Glomerular endothelial cell (primary cell): Measurements from ENCODE around the gene RNF146. TPM values are rescaled to one million over a fixed set of nuclear protein-coding genes. Genes with fewer than 3 reads are reported as not detected.
"Not testable (repeated sequence)": the region's sequence is repeated elsewhere in the genome, so short reads cannot be mapped to it uniquely, and the experiment has no call there.

Experiments used
- DNase-seq: peaks from one replicate; pipeline ENCODE4 v3.0.0-alpha.2; 2011; ENCODE audit warnings: low read depth, low spot score; ENCODE audit errors: extremely low read depth
- total RNA-seq: library from RNA; depleted of rRNA; stranded (reverse); fragments of >200 nt; gene quantifications from 2 replicates; pipeline ENCODE4 v1.2.3, GENCODE V29; 2015

RNF146 gene, protein sequence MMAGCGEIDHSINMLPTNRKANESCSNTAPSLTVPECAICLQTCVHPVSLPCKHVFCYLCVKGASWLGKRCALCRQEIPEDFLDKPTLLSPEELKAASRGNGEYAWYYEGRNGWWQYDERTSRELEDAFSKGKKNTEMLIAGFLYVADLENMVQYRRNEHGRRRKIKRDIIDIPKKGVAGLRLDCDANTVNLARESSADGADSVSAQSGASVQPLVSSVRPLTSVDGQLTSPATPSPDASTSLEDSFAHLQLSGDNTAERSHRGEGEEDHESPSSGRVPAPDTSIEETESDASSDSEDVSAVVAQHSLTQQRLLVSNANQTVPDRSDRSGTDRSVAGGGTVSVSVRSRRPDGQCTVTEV
- 36.7 and 41.2 TPM in 2 replicates for total RNA-seq

DNA sequence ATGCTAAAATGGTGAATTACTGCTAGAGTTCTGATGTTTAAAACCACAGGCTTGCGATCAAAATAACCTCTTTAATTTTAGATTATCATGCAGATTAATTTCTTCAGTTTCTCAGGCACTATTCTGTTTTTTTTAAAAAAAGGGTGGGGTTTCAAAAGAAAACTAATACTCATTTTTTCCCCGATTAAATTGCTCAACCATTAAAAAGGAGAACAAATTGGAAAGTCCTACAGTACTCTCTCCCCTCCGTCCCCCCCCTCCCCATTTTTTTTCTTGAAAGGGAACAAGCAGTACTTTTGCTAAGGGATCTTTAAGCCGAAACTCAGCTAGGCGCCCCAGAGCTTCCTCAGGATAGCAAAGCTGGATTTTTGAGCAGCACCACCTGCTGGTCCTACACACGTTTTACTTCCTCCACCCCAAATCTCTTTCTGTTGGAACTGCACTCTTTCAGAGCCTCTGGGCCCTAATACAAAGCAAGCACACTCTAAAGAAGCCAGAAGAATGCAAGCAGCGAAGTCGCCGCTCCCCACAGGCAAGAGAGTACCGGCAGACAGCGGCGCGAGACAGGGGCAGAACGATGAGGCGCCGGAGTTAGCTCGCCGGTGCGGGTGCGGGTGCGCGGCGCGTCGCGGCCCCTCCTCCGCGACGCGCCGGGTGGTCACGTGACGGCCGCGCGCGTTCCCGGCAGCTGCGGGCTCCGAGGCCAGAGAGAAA is at the start of gene RNF146:
Gene RNF146, plus strand, starts transcription at position 687 of the 714 bp plus-strand sequence. CDS start 13,475 bp downstream, outside the sequence.
- DNase-seq: peak; percentile 68

DNA sequence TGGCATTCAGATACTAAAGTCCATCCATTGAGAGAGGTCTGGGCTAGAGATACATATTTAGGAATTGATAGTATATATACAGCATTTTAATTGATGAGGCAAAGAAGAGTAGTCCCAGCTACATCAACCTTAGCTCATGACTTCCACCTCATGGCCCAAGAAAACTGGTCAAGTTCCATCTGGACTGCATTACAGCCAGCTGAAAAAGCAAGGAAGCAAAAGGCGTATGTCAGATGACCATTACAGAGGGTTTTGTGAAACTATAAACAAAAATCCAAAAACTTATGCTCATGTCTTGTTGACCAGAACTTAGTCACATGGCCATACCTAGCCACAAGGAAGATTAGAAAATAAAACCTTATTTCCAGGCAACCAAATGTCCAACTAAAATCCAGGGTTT is 46.8 kb upstream of the RNF146 start:
- DNase-seq: no peak

DNA sequence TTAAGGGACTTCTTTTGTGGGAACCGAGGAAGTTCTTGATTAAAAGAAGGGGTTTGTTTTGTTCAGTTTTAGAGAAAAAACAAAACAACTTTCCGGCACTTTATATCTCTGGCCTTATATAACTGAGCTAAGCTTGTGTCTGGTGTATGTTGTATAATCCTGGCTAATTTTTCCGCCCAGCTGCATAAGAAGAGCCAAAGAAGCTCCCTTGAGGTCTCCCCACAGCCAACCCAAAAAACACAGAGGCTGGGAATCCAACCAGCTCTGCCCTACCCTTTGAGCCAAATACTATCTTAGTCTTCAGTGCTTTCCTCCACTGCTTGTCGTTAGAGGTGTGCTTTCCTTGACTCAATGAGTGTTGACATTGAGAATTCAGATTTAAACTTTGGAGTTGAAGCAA is 45.5 kb upstream of the RNF146 start:
- DNase-seq: no peak

DNA sequence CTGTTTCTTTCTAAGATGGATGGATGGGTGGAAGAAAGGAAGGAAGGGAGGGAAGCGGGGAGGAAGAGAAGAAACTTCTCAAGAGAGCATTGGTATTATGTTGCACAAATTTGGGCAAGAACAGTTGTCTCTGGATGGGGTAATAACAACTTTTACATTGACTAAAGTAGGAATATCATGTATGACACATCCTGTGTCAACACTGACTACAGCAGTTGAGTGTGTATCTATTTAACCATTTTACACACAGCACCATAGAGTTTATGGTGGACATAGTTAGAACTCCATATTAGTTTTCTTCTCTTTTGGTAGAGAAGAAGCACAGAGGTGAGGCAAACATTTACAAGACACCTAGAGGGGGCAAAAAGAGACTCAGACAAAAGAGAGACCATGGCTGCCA is 44.2 kb upstream of the RNF146 start:
- no peak for DNase-seq

DNA sequence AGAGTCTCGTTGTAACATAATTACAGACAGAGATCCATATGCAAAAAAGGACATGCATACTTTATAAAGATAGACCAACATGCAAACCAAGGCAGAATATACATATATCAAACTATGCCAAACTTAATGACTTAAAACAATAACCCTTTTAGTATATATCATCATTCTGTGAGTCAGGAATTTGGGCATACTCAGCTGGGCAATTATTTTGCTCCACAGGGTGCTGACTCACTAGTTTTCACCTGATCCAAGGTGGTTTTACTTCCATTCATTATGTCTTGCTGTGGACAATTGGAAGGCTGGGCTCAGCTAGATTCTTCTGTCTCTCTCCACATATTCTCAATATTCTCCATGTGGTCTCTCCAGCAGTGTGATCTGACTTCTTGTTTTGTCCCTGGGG is 41.2 kb upstream of the RNF146 start:
- DNase-seq: no peak

DNA sequence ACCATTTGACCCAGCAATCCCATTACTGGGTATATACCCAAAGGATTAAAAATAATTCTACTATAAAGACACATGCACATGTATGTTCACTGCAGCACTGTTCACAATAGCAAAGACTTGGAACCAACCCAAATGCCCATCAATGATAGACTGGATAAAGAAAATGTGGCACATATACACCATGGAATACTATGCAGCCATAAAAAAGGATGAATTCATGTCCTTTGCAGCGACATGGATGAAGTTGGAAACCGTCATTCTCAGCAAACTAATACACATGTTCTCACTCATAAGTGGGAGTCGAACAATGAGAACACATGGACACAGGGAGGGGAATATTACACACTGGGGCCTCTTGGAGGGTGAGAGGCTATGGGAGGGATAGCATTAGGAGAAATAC is 32.8 kb upstream of the RNF146 start:
- DNase-seq: not testable (repeated sequence)

DNA sequence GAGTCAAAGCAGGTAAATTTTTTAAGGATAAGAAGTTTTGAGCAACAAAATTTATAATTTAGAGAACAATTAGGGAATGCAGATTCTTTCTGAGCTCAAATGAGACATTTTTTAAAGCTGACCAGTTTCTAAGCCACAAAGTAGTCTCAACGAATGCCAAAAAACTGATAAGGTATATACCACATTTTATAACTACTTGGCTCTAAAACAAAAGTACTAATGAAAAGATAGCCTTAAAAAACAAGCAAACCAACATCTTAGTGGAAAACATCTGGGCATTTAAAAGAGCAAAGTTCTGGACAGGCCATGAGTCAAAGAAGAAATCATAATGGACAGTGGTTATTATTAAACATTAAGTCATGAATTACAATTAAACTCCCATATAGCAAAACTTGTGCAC is 23.2 kb upstream of the RNF146 start:
- no peak for DNase-seq

DNA sequence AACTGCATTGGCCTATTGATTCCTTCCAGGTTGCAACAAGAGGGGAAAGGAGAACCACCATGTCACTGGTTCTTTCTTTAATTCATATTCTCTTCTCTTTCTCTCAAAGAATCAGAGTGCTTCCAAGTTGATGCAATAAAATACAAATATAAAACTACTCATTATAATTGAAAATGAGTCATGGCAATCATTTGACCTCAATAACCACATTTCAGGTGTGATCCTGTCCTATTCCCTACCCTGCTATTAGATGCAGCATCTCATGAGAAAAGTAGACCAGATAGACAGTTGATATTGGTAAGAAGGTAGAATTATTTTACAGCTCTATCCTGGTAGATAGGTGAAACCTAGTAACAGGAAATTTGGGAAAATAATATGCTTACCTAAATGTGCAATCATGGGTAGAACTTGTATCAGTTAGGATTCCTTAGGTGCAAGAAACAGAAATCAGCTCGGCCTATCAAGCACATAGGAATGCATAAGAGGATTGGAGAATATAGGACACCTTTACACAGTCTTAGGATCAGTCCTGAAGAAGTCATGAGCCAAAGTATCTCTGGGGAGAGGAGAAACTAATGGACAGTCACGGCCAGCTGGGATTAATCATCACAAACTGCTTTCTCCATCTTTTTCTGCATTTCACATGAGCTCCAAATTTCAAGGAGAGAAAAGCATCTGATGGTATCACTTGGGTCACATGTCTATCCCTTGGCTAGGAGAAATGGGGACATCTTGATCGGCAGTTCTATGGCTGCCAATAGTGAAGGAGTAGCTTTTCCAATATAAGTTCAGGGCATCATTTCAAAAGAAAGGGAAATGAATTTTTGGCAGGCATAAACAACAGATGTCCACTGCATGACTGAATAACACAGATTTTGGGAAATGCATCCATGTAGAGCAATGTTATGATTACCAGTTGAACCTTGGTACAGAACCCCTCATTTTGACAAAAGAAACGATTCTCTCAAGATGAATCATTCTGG is 19.3 kb upstream of the RNF146 start:
- DNase-seq: no peak

DNA sequence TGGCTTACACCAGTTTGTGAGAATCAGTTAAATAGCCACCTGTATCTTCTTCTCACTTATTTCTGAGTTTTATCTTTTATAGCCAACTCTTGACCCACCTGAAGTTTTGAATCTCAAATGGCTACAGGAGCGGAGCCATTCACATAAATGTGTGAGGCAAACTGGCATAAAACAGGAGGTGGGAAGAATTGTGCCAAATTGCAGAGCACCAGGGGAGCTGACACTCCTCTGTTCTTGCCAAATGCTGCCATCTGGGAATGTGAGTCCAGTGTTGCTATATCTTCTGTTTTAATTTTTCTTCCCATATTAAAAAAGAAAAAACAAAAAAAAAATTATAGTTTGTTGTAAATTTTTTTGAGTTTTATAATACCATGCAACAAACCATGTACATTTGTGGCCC is 17.0 kb upstream of the RNF146 start:
- no peak for DNase-seq

DNA sequence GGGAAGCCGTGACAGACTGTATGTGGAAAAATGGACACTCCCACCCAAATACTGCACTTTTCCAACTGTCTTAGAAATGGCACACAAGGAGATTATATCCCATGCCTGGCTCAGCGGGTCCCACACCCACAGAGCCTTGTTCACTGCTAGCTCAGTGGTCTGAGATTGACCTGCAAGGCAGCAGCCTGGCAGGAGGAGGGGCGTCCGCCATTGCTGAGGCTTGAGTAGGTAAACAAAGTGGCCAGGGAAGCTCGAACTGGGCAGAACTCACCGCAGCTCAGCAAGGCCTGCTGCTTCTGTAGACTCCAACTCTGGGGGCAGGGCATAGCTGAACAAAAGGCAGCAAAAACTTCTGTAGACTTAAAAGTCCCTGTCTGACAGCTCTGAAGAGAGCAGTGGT is 11.4 kb upstream of the RNF146 start:
- DNase-seq: no peak

DNA sequence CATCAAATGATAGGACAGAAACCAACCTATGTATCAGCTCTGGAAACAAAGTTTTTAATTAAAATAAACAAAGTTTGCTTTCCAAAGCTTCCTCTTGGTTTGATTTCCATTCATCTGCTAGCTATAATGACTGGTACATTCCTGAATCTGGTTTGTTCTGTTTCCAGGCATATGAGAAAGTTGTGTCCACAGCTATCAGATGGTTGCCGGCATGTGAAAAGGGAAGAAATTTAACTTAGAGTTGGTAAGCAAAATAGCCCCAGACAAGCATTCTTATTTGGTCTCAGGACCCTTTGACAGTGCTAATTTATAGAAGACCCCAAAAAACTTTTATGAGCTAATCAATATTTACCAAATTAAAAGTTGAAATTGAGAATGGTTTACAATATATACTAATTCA is 3.8 kb upstream of the RNF146 start:
- no peak for DNase-seq

DNA sequence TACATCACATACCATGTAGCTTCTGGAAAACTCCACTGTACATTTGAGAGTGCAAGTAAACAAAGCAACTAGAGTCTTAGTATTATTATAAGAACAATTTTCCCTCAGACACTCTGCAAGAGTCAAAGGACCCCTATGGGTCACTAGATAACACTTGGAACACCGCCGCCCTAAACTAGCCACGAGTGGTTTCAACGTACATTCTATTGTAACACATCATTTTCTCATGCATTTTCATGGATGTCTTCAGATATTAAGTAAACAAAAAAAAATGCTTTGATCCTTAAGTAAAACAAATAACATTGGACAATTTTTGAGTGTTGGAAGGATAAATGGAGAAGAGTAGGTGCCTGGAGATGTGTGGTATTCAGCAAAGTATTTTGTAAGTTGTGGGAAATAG is 3.2 kb upstream of the RNF146 start:
- DNase-seq: no peak

DNA sequence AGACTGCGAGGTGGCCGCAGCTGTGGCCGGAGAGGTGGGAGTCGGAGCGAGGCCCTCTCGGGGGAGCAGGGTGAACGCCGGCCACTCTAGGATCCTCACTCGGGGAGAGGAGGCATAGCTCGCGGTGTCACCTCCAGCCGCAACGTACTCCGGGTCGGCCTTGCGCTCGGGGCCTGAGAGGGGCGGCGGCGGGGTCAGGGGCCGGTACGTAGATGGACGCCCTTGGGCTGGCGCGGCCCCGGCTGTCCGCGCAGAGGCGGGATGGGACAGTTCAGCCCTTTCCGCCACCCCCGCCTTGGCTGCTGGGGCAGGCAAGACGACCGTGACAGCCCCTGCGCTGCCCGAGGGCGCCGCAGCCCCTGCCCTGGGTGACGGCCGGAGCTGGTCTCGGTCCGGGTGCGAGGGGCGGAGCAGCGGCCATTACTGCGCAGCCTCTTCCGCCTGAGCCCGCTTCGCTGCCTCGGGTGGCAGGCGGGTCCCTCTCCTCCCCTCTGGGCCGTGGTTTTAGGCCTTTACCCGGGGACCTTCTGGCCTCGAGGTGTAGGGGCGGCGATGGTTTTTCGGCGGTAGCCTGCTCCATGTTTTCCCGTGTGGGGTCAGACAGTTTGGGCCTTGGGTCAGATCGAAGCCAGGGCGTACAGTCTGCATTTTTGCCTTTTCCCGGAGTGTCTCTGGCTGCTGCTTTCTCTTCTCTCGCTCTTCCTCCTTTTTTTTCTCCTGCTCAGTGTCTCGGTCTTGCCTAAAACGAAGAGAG is 405 bp downstream of the RNF146 start:
- no peak for DNase-seq

DNA sequence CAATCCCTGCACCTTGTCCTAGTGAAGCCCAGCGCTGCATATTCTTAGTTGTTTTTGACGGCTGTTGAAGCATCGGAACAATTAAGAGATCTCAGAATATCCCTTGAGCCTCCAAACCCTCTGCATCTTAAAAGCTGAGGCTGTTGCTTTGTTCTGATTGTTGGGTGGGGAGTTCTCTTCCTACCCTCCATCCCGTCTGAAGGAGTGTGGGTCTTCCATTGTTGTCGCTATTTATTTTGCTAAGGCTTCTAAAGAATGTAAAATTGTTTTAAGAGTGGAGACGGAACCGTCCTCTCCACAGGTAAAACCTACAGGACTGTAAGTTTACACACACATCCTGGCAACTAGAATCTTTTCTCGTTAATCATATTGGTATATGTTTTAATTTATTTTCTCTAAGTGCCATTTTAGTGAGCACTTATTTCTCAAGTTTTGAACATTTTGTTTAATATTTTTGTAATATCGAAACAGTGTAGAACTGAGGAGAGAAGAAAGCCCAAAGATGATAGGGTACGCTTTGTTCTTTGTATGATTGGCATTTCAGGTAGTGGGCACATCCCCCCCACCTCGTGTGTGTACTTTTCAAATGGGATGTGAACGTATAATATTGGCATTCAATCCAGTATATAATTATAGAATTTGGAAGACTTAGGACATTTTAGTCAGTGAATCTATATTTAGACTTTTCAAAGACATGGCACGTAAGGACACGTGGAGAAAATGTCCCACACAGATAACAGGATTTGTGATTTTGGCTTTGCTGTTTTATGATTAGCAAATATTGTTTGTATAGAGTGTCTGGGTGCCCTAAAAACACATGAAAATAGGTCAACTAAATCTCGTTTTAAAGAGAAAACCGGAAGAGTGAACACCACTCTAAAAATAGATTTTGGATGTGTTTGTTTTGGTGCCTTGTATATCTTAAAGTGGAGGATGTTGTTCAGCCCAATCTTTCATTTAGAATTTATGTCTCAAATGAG is 1.3 kb downstream of the RNF146 start:
- DNase-seq: no peak

DNA sequence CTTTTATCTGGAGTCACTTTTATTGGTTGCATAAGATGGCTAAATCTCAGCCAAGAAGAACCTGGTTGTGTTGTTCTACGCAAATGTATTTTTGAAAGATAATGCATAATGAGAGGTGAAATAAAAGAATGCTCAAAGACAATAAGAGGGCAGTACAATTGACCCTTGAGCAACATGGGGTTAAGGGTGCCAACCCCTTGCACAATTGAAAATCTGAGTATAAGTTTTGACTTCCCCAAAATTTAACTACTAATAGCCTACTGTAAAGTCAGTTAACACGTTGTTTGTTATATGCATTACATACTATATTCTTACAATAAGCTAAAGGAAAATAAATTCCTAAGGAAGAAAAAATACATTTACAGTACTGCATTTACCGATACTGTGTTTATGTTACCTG is 5.9 kb downstream of the RNF146 start:
- DNase-seq: no peak

DNA sequence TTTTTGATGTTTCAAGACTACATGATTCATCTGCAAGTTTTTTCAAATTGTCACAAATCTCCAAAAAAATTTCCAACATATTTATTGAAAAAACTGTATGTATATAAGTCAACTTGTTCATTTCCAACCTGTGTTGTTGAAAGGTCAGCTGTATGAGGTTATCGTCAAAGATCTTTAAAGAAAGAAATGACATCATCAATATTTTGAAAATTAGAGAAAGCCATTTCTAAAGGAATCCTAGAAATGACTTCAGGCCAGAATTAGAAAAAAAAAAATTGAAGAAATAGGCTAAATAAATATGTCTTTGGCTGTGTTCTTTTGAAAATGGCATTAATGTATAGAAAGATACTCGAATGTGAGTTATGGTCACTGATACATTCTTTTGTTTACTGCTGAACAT is 6.8 kb downstream of the RNF146 start:
- DNase-seq: no peak

DNA sequence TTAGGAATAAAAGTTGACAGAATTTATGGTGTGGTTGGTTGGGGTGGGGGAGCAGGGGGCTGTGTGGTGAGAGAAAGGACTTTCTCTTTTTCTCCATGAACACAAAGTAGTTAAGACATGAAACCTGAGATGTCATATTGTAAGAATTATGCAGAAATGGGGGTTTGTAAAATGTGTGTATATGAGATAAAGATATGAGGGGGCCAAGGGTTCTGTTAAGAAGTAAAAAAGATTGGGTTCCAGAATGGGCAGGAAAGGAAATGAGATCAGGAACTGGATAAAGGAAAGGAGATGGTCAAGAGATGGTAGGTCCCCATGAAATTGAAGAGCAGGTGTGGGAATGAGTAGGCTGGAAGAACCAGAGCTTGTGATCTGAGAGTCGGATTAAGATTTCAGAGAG is 9.7 kb downstream of the RNF146 start:
- DNase-seq: no peak

DNA sequence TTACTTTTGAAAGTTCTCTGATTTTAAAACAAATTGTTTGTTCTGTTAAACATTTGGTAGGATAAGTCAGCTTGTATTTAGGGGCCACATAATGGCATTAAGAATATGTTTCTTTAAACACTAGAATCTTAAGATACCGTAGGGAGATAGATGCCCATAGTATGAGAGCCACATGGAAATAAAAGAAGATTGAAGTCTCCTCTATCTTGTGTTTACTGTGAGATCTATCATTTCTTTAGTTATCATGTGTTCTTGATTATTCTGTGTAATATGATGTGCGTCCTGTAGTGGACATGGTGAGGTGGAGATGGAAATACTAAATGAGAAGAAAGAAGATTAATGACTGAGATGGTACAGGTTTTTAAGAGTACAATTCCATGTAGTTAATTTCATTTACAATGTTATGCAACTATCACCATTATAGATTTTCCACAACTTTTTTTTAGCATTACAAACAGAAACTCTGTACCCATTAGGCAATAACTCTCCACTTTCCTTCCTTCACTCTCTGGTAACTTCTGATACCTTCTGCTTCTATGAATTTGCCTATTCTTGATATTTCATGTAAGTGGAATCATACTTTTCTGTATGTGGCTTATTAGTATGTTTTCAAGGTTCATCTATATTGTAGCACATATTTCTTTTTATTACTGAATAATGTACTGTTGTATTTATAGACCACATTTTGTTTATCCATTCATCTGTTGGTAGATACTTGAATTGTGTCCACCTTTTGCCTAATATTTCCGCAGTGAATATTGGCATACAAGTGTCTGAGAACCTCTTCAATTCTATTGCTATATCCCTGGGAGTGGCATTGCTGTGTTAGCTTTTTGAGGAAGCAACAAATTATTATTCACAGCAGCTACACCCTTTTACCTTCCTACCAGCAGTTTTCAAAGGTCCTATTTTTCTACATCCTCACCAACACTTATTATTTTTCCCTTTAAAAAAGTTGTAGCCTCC is 11.5 kb downstream of the RNF146 start:
- no peak for DNase-seq
